ENCODE data around the gene LNX1.

DNA sequence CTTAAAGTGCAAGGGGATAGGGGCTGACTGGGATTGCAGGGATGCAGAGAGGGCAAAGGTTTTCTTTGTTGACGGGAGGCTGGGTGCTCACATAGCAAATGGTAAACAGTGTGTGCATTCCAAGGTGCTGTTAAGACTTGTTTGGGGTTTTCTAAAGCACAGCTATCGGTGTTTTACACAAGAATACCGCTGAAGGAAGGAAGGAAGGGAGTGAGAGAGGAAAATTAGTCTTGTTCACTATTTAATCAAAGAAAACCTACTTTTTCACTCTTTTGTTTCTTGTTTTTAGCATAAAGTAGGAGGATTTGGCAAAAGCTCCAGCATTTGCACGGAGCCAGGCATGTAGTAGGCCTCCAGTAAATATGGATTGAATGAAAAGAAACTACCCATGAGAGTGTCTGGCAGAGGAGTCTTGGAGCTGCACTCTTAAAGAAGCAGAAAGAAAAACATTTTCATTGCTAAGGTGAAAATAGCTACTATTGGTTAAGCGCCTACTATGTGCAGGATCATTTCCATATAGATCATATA, 114.2 kb downstream of the LNX1 start:
- TF ChIP-seq BACH1 (tag; IDR thresholded peaks at IDR 0.05) (no peak), GTF2A2 (tag; IDR thresholded peaks at IDR 0.05) (no peak), NONO (IDR thresholded peaks at IDR 0.05; ENCODE audit: low read depth in 2 of 2, low read length in 1 of 2) (no peak), CTCF (IDR thresholded peaks at IDR 0.05 in 2 of 3, conservative IDR thresholded peaks at IDR 0.05 in 1 of 3; ENCODE audit: insufficient read depth in 2 of 3, low read depth in 1 of 3, low read length in 3 of 3) (no peak), SPI1 (IDR thresholded peaks at IDR 0.05; ENCODE audit: borderline replicate concordance, low read depth, low read length) (no peak), SMARCA4 (IDR thresholded peaks at IDR 0.05) (no peak), RFX1 (IDR thresholded peaks at IDR 0.05) (no peak), NFRKB (IDR thresholded peaks at IDR 0.05; ENCODE audit: low read depth) (no peak), RFX5 (IDR thresholded peaks at IDR 0.05; ENCODE audit: low read depth, low read length) (no peak)
- TF ChIP-seq, protein P1, sequence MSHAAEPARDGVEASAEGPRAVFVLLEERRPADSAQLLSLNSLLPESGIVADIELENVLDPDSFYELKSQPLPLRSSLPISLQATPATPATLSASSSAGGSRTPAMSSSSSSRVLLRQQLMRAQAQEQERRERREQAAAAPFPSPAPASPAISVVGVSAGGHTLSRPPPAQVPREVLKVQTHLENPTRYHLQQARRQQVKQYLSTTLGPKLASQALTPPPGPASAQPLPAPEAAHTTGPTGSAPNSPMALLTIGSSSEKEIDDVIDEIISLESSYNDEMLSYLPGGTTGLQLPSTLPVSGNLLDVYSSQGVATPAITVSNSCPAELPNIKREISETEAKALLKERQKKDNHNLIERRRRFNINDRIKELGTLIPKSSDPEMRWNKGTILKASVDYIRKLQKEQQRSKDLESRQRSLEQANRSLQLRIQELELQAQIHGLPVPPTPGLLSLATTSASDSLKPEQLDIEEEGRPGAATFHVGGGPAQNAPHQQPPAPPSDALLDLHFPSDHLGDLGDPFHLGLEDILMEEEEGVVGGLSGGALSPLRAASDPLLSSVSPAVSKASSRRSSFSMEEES (CRISPR knock-in tag; IDR thresholded peaks at IDR 0.05) = no peak
